GM18511 (cell line): ENCODE data around the gene ADAM8.

ENCODE experiments used
- ATAC-seq: cut with Tn5 transposase; IDR thresholded peaks from one replicate; pipeline ENCODE4 v1.9.1; 2021; ENCODE audit warnings: mild to moderate bottlenecking, moderate library complexity; ENCODE audit not compliant: unreplicated experiment

Gene ADAM8

DNA sequence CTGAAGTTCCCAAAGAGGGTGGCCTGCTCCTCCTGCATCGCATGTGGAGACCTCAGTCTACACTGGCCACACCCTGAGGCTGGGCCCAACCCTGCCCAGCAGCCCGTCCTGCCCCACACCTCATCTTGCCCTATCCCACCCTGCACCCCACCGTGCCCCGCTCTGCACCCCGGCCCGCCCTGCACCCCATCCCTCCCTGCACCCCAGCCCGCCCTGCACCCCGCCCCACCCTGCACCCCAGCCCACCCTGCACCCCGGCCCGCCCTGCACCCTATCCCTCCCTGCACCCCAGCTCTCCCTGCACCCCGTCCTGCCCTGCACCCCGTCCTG, 24.5 kb downstream of the ADAM8 start:
- no peak for ATAC-seq

DNA sequence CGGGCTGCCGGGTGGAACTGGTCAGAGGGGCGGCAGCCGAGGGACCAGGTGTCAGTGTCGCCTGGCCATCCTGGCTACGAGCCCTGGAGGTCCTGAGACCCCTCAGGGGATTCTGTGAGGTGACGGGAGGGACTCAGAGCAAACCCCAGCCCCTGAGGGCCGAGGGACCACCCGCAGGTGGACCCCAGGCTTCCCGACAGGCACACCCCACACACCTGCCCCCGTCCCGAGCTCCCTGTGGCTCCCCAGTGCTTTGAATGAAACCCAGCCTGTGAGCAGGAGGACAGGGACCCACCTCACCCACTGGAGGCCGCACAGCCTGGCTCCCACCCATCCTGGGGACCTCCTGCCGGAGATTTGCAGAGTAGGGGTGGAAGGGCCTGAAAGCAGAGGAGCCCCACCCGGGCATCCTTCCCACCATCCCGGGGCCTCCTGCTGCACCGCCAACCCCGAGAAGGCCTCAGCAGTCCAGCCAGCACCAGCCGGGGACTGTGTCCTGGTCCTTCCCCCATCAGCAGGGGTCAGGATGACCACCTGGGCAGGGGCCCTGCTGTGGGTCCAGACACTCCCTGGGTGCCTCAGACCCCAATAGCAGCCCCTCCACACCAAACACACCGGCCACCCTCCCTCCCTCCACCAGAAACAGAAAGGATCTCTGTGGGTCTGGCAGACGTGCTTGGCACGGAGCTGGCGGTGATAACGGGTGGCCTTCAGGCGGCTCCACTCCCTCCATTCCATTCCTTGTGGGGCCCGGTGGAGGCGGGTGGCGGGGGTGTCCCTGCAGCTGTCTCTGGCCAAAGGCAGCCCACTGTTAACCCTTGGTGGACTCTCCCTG, 25.1 kb downstream of the ADAM8 start:
- ATAC-seq = no peak

DNA sequence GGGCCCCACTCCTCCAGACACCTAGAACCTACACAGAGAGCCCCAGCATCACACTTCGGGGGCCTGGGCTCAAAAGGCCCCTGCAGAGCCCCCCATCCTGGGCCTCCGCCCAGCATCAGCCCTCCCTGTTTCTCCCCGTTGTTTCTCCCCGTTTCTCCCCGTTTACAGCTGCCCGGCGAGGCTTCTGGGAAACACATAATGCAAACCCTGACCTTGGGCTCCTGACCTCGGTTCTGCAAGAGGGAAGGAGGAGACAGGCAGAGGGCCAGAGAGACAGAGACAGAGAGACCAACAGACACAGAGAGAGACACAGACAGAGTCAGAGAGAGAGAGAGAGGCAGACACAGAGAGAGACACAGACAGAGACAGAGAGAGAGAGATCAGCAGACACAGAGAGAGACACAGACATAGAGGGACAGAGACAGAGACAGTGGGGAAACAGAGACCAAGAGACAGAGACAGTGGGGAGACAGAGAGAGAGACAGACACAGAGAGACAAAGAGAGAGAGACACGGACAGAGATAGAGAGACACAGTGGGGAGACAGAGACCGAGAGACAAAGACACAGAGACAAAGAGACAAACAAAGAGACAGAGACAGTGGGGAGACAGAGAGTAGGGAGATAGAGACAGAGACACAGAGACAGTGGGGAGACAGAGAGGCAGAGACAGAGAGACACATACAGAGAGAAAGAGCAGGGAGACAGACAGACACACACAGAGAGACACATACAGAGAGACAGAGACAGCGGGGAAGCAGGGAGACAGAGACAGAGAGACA, 26.5 kb downstream of the ADAM8 start:
- ATAC-seq = no peak

DNA sequence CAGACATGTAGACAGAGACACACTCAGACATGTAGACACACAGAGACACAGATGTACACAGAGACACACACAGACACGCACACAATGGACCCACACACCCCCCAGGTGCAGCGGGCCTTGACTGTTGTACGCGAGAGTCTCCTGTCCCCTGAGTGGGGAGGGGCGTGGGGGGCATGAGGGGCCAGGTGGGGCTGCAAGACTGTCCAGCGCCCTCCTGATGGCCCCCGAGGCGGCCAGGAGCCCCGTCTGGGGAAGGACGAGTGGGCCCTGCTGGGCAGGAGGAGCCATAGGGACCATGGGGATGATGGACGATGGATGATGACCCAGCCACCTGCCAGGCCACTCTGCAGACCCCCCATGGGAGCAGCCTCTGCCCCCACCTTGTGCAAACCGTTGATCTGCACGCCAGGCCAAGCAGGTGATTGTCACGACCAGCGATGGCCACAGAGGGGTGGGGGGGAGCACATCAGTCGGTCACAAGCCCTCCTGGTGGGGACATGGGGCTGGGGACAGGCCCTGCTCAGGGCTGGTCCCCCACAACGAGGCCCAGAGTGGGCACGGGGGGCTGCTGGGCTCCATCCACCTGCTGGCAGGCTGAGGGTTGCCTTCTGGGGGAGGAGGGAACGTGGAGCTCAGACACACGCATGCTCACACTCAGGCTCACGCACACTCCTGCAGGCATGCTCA, 27.4 kb downstream of the ADAM8 start:
- no peak for ATAC-seq

DNA sequence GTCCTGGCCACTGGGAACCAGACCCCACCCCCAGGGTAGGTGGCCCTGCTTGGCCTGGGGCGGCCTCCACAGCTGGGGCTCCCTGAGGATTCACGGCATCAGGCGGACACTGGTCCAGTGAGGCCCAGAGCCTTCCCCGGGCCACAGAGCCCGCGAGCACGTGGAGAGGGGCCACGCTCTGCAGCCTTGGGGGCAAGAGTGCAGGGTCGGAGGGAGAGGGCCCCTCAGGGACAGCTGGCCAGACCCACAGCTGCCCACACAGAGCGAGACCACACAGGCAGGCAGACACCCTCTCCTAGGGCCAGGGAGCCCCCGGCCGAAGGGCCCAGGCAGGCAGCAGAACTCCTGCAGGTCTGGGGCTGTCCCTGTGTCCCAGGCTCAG, 28.3 kb downstream of the ADAM8 start:
- no peak for ATAC-seq

DNA sequence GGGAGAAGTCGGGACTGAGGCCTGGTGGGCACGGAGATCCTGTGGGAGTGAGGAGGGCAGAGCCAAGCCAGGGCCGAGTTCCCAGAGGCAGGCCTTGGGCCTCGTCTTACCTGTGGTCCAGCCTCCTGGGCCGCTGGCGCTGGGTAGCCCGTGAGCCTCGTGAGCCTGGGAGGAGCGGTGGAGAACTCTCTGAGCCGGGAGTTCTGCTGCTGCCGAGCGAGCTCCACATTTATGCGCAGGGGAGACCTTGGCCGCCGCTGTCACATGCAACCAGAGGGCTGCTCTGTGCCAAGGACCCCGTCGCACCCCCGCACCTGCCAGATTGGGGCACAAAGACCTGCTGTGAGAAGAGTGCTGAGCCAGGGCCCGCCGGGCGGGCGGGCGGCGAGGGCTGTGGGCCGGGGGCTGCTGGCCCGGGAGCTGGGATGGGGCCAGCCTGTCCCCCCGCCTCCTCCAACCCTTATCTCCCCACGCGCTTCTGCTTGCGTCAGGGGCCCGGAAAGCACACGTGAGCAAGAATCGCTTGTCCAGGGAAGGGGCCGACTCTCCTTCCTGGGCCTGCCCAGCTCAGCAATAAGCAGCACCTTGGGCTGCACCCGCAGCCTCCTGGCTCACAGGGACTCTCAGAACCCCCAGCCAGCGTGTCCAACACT, 28.9 kb downstream of the ADAM8 start:
- ATAC-seq = no peak

DNA sequence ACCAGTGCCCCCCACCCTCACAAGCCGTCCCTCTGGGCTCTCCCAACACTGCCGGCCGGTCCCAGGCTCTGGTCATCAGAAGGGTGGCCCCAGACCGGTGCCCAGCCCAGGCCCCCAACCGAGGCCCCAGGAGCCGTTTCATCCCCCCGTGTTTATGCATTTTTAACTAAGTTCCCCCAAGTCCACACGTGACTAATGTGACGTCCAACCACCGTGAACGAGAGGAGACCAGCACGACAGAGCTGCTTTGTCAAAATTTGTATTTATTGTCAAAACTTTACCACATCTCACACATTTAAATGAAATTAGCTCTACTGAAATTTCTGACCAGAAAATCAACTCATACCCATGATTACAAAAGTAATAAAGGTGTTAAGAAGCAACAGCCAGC, 30.4 kb downstream of the ADAM8 start:
- ATAC-seq = no peak

DNA sequence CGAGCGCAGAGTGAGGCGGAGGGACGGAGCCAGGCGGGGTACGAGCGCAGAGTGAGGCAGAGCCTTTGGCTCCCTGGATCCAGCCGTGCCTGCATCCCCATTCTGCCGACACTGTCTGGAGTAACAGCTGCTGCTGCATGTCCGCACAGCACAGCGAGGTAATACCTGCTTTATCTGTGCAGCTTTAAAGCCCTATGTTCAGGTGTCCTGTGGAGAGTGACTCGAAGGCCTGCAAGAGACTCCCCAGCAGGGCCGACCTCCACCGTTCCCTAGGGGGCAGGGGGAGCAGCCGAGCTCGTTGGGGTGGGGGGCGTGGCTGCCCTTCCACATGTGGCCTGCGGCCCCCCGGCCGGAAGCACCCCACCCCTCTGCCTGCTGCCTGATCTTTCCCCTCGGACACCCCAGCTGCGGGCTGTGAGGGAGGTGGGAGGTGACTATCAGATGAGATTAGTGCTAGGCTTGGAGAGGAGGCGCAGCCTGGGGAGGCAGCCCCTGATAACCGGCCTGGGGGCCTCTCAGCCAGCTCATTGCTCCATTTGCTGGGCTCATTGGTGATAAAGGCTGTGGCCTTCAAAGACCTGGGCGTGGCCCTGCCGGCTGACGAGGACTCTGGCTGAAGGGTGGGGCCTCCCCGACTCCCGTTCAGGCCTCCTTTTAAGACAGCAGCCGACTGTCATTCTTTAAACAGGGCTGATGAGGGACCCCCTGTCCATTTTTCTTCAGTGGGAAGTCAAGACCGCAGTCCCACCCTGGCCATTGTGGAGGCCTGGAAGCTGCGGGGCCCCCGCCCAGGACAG, 31.0 kb downstream of the ADAM8 start:
- ATAC-seq = no peak

DNA sequence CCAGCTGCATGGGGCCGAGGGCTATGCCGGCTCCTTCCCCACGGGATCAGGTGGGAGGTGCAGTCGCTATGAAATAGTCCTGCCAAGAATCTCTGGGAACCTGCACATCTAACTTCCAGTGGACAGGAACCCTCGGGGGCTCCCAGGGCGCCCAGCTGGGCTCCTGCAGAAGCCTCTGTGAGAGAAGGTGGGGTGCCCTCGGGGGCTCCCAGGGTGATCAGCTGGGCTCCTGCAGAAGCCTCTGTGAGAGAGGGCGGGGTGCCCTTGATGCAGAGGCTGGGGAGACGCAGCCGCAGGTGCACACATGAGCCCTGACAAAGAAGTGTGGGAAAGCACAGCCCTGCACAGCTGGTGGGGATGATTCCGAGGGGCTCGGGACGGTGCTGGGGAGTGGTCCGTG, 33.1 kb downstream of the ADAM8 start:
- no peak for ATAC-seq

DNA sequence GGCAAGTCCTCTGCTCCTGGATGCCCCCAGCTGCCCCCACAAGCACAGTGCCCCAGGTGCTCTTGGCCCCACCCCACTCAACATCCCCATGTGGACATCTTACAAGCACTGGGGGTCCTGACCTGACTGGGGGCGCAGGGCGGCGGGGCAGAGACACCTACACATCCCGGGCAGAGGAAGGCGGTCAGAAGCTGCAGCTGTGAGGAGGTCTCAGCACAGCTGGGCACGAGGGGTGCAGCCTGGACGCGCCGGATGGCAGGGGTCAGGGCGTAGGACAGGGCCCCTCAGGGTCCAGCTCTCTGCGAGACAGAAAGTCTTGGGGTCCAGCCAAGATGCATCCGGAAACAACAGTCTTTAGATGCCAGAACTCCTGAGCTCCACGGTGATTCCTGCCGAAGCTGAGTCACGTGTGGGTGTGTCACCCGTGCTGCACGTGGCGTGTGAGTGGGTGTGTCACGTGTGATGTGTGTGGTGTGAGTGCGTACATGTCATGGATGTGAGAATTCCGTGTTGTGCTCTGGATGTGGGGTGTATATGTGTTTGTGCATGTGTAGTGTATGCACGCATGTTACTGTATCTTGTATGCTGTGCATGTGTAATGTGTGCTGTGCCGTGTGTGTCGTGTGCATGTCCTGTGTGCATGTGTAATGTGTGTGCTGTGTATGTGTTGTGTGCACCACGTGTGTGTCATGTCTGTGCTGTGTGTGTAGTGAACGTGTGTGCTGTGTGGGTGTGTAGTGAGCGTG, 33.9 kb downstream of the ADAM8 start:
- ATAC-seq = no peak

DNA sequence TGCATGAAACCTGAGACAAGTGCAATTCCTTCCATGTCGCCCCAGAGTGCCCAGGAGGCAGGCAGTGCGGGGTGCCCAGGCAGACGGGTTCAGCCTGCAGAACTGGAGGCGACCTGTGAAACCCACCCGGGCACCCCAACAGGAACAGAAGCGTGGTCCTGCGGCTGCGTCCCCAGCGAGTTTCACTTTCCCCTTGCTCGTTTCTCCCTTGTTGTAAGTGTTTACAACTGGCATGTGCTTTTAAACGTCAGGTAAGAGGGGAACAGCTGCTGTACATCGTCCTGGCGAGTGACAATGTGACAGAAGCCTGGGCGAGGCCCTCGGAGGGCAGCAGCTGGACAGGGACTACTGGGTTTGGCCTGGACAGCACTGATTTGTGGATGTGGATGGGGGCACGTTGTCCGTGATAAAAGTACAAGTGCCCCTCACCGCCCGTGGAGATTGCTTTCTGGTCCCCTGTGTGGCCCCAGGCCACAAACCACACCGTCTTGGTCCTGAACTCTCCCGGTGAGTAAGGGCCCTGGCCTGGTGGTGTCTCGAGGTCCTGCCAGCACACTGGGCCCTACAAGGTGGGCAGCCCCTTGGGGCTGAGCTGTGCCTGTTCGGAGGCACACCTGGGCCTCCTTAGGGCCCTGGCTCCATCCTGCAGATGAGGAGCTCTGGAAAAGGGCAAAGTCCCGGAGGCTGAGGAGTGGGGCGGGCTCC, 35.0 kb downstream of the ADAM8 start:
- peak; percentile 72 for ATAC-seq

DNA sequence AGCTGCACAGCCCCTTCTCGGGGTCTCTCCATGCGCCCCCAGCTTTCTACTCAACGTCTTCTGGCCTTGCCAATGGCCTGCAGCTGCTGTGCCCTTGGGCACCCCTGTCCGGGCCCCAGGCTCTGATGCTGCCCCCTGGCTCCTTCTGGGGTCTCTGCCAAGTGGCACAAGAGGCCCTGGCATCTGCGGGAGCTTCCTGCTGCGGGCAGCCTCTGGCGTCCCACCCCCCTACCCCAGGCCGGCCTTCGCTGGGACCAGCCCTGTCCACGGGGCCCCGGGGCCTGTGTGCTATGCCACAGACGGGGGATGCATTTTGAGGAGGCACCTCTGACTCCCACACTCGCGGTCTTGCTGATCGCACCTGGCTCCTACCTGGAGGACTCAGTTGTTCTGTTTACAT, 36.7 kb downstream of the ADAM8 start:
- ATAC-seq = no peak

DNA sequence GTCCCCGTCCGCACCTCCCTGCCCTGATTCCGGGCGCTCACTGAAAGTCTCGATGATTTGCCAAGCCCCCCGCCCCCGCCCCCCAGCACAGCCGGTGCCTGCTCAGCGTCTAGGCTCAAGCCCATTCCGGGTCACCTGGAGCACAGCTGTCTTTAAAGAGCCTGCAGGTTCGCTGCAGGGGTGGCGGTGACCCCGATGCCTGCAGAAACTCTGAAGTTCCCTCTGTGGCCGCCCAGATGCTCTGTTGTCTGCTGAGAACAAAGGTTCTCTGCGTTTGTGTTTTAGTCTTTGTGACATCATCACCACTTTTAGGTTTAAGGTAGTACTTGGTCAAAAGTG, 38.2 kb downstream of the ADAM8 start:
- no peak for ATAC-seq

DNA sequence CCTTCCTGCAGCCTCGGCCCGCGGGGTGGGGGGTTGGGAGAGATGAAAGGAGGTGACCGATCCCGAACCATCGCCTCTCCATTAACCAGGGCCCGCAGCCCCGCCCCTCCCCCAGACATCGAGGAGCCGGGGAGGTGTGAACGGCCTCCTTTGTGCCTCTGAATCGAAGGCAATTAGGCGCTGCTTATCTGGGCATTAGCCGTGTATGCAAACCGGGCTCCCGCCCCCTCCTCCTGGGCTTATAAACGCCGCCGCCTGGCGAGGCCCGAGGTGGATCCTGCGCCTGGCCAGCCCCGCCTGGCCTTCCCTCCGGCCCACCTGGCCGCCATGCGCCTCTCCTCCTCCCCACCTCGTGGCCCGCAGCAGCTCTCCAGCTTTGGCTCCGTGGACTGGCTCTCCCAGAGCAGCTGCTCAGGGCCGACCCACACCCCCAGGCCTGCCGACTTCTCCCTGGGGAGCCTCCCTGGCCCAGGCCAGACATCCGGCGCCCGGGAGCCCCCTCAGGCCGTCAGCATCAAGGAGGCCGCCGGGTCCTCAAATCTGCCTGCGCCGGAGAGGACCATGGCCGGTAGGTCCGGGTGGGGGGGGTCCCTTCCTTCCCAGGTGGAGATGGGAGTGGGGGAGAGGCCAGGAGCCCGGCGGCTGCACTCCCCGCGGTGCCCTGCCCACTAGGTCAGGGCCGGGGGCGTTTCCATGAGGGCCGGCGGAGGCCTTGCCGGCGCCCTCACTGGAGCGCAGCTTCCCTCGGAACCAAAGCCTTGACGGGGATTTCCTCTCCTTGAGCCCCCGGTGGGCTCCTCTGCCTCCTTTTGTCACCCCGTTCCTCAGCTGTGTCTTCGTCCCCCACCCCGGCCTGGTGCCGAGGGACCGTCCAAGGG, 38.8 kb downstream of the ADAM8 start, which contains the start of gene VENTX:
Gene VENTX (plus strand): TSS at position 268 of the 878 bp plus-strand sequence. CDS start 60 bp downstream, at position 328.
- ATAC-seq = no peak

DNA sequence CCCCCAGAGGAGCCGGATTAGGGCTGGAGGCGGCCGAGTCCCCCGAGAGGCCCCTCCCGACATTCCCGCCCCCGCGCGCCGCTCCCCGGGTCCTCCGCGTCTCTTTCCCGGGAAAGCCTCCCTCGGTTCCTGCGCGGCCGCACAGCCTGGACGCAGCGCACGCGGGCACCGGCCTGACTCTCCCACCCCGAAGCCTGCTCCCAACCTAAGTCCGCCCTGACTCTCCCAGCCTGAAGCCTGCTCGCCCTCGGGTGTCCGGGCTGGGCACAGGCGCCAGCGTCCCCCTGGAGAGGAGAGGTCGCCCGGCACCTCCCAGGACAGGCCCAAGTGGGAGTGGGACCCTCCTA, 39.5 kb downstream of the ADAM8 start:
- no peak for ATAC-seq

DNA sequence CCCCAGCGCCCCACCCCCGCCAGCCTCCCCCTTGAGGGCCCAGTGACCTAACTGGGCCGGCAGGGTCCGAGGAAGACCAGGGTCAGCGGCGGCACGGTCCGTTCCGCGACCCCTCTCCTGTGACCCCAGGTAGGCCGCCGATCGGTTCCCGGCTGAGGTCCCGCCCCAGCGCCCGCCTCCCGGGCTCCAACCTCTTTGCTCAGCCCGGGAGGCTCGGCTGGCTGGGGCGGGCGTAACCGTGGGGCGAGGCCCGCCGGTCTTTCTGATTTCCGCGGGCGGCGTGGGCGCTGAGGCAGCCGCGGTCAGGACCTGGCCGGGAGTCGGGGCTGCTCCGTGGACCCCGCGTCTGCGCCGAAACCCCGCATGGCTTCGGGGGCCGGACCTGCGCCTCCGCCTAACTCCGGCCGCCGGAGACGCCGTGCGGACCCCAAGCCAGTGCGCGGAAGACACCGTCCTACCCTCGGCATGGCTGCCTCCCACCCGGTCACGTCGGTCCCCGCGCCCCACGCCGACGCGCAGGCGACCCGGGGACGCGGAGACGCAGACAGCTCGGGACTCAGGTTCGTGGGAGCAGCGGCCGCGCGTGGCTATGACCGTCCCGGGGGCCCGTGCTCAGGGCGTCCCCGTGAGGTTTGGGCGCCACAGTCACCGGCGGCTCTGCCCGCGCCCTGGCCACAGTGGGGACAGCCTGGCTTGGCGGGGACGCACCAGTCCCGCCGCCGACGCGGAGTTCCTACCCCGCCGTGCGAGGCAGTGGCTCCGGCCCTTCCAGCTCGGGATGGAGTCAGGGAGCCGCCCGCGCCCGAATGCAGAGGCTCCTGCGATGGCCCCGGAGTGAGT, 40.0 kb downstream of the ADAM8 start:
- no peak for ATAC-seq

DNA sequence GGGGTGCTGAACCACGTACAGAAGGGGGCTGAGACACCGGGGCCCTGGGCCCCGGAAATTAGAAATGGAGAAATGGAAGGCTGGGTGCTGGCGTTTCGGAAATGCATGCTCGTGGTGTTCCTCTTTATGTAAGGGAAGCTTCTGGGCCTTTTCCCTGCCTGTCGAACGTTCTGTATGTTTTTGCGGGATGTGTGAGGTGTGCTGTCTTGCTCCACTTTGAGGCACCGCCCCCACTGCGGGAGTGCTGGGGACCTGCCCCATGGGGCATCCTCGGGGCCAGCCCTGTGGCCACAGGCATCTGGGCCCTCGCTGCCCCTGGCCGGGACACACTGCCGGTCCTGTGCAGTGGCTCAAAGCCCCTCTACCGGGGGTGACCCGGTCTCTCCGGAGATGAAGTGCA, 40.7 kb downstream of the ADAM8 start:
- ATAC-seq = no peak
